HG03196 (cell line): Measurements from ENCODE around the gene RASGRF2.

Experiments used
- ATAC-seq: cut with Tn5 transposase; IDR thresholded peaks from one replicate; pipeline ENCODE4 v1.9.1; 2021; ENCODE audit not compliant: unreplicated experiment

The RASGRF2 gene

DNA sequence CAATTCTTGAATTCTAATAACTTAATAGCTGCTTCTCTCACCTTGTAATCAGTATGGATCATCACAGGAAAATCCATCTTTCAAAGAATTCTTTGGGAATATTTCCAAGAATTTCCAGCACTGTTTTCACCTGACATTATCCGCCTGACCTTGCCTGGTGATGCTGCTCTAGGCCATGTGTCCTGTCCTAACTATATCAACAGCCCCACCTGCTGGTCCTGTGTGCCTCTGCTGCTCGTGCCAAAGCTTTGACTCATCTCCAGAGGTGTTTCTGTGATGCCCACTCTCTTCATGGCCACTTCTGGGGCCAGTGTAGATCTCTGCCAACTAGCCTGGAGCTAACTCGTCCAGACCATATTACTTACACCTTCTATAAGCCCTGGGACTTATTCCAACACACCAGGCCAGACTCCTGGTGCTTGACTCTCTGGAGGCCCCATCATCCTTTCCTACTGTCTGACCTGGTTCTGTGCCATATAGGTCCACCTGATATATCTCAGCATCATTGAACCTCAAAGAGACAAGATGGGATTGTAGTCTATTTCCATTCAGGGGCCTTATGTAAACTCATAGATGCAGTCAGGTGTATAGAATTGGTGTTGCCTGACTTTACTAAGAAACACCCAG lies 205.4 kb downstream of the RASGRF2 start:
- no peak for ATAC-seq

DNA sequence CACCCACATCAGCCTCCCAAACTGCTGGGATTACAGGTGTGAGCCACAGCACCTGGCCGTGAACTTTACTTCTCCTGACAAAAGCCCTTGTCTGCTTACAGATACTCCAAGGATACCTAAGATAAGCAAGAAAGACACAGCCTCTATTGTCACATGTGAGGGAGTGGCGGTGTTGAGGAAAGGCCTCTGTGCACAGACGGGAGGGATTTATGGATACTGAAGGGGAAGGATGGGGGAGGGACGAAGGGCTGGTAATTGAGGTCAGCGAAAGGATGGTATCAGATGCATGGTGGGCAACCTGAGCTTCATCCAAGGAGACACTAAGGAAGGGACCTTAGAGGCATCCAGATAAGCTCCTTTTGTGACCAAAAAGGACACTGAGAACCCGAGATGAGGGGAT lies 206.3 kb downstream of the RASGRF2 start:
- ATAC-seq, result no peak

- ATAC-seq, result no peak
Observed at GRCh38 chr5:81167078-81167477, 206.9 kb downstream of the RASGRF2 start.

- no peak for ATAC-seq
Observed at GRCh38 chr5:81167544-81167943, 207.4 kb downstream of the RASGRF2 start.

GRCh38 chr5:81169924-81170323 lies 209.8 kb downstream of the RASGRF2 start:
- ATAC-seq, result no peak

- no peak for ATAC-seq
Observed at GRCh38 chr5:81171769-81172168, 211.6 kb downstream of the RASGRF2 start.

DNA sequence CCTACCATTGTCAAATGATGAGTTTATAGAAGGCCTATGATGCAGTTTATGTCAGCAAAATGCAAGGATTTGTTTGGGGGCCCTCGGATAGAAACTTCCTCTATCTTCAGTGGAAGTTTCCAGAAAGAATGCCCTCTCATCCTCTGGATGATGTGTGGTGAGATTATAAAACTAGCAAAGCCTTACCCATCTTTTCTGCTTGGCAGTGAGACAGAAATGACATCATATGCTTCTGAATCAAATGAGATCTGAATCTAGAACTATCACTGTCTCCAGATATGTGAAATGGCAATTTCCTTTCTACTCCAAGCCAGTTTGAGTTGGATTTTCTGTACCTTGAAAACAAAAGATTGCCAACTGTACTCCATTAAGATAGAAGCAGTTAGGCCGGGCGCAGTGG lies 212.5 kb downstream of the RASGRF2 start:
- no peak for ATAC-seq

GRCh38 chr5:81177061-81177460 lies 216.9 kb downstream of the RASGRF2 start:
- ATAC-seq, result no peak

GRCh38 chr5:81179959-81180358 lies 219.8 kb downstream of the RASGRF2 start:
- no peak for ATAC-seq

- ATAC-seq, result no peak
Observed at GRCh38 chr5:81180780-81181460, 220.8 kb downstream of the RASGRF2 start.

DNA sequence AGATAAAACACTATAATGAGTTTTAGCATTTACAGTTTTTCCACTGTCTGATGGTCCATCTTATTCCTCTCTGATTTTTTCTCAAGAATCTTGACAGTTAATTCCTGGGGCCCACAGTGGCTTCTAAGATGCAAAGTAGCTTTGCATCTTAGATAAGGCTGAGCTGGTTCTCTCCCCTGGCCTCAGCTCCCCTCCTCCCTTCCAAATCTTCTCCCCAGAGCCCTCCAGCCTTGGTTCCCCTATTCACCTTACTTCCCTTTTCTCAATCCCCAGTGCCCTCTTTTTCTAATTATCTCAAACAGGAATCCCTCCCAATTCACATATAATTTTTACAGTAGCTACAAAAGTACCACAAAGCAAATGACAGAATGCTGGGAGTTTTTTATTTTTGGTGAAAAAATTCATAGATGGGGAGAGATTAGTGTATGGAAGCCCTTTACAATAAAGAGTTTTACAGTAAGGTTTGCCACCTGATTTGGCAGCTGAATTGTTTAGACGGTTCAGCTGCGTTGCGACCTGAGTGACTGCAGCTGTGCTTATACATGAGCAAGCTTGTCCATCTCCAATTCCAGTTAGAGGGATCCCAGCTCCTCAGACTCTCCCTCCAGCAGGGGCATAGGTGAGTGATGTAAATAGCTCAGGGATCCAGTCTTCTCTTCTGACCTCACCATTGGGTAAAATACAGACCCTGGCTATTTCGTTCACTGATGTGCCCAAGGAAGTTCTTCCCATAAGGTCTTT lies 221.6 kb downstream of the RASGRF2 start:
- no peak for ATAC-seq

- ATAC-seq, result no peak
Observed at GRCh38 chr5:81182396-81183390, 222.5 kb downstream of the RASGRF2 start.

- ATAC-seq, result no peak
Observed at GRCh38 chr5:81183811-81184748, 223.9 kb downstream of the RASGRF2 start.

DNA sequence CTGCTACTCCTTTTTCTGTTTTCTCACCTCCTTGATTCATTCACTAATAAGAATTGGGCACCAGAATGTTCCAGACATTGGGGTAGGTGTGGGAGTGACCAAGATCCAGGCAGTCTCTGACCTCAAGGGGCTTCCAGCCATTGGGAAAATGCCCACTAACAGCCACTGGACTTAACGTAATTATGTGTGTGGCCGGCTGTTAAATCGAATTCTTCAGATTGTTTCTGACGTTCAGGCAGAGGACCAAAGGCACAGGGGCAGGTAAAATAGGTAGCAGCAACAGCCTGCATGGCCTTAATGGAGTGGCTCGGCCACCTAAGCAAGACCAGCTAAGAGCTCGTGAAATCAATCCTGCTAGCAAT lies 224.6 kb downstream of the RASGRF2 start:
- no peak for ATAC-seq

GRCh38 chr5:81187885-81188284 lies 227.7 kb downstream of the RASGRF2 start:
- ATAC-seq, result no peak

DNA sequence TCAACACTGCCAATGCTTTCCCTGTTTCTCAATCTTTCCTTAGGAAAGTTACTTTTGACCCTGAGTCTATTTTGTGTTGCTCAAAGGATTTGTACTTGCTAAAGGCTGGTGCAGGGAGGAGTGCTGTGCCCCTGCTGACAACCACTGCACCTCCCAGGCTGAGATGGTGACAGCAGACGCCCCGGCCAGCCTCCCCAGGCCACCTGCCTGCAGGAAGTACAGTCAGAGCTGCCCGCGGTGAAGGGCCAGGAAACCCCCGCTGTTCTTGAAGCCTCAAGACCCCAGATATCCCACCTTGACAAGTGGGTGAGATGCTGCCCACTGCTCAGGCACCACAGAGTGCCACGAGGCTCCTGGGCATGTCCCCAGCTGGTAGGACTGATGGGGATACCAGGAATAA lies 228.8 kb downstream of the RASGRF2 start:
- ATAC-seq, result no peak

GRCh38 chr5:81189875-81190498 lies 229.8 kb downstream of the RASGRF2 start:
- ATAC-seq, result no peak

DNA sequence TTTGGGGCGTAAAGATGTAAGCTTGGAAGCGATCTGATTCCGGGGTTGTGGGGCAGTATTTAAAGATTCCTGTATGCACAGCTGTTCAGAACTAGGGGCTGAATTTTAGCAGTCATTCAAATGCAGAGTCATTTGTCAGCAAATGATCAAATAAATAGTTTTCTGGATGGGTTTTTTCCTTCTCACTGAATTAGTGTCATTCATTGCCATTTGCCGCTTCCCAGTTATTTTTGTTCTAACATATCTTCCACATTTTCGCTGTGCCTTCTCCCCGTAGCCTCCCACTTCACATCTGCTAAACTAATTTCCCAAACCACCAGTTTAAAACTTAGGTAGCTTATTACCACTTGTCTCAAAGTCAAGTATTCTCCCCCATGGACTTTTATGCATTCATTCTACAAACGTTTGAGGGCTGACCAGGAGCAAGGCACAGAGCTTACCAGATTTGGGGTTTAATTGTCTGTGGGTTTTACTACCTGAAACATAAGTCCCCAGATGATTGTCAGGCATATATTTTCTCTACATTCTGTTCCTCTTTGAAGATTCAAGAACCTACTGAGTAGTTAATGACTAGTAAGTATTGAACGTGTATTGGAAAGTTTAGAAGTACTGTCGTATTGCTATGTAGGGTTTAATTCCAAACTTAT lies 231.7 kb downstream of the RASGRF2 start:
- ATAC-seq, result no peak

DNA sequence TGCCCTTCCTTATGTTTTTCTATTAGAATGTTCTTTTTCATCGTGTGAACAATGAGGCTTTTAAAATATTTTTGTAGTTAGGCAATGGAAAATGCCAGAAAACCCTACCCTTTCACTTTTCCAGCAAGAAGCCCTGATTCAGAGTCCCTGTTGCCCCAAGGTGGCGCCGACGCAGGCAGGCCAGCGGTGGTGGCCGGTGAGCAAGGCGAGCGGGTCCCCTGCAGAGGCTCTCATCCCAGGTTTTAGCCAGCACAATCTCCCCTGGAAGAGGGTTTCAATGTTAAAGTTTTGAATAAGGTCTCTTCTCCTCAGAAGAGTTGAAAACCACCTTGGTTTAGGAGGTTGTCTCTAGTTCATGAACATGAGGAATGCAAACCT lies 232.2 kb downstream of the RASGRF2 start:
- no peak for ATAC-seq
